Activated CD4-positive, alpha-beta T cell treated with anti-CD3 and anti-CD28 coated beads for 1 hour (primary cell): ENCODE results near the gene HS1BP3.

Source experiments
- DNase-seq: peaks from one replicate; pipeline ENCODE4 v3.0.0-alpha.2; 2020

Gene HS1BP3

DNA sequence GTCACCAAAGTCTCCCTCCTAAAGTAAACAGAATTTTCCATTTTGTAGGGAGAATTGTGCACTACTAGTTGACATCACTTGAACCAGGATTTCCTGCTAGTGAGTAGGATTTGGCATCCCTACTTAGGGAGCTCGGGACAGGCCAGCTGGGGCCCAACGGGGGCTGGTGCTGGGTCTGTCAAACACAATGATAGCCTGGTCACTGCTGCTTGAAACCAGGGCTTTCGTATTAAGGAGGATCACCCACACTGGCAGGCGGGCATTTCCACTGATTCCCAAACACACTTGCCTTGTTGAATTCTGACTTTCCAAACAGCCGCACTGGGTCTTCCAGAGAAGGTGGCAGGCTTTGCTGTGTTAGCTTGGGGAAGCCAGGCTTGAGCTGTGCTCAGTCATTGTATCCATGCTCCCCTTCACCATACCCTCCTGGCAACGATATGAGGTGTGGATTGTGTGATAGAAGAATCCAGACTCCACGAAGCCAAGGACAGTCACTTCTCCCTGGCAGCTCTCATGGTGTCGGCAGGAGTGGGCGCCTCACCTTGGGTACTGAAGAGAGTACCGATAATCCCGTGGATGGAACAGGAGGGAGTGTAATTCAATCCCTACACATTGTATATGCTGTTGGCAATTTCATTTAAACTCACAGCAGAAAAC, 23.5 kb upstream of the HS1BP3 start:
- no peak for DNase-seq

DNA sequence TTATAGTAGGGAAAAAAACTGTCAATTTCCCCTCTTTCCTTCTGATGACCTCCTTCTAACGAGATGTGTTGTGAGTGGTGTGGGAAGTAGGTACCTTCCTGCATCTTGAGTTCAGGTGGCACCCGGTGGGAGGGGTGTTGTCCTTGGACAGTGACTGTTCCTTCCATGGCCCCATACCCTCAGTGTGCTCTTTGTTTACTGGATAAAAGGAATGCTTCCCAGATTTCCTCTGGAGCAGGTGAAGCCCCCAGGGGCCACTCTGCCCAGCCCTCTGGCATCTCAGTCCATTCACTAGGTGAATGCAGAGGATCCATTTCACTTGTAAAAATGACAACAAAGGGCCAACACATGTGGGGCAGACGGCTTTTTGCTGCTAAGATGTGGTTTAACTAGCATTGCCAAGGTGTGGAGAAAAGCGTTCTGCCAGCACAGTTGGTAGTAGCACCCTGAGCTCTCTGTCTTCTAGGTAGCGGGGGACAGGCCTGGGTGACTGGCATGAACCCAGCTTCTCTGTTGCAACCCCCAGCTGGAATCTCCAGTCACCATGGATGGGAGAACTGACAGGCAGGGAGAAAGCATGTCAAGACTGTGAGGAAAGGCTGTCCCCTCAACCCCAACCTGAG, 22.9 kb upstream of the HS1BP3 start:
- DNase-seq, result no peak

DNA sequence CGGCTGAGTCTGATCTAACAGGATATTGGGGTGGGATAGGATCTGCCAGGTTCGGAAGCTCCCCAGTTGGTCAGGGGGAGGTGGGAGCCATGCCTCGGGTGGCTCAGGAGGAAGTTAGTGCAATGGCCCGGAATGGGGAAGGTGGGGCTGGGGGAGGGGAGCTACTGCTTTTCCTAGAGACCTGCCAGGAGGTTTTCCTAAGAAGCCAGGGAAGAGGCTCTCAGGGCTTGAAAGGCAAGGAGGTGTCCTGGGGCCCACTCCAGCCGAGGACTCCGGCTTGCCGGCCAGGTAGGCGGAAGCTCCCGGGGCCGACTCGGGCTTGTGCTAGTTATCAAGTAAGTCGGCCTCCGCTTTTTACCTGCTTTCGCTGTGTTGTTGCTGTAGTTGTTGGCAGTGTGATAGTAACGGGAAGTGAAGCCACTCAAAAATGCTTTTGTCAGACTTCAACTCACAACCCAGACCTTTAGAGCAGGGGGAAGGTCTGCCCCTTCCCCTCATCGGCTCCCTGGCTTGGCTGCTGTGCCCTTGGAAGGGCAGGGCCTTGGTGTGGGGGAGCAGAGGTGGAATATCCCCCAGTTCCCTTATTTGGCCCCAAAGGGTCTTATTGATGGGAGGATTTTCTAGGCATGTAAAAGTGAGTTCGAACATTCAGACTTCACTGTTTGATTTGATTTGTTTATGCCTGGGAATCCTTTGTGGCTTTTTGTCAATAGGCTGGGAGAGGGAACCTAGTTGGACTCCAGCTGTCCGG, 21.5 kb upstream of the HS1BP3 start:
- DNase-seq, result no peak

DNA sequence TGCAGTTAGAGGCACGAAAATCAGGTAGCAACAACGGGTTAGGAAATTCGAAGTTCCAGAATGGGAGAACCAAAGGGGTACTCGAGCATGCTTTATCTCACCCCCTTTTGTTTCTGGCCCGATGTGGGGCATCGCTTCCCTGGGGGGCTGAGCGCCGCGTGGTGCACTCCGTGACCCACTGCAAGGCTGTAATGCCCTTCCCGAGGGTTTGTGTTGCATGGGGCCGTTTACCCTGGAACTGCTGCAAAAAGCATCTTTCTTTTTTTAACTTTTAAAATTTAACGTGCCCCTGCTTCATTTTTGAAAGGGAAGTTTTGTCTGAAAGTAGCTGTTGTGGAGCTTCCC, 20.8 kb upstream of the HS1BP3 start:
- no peak for DNase-seq

DNA sequence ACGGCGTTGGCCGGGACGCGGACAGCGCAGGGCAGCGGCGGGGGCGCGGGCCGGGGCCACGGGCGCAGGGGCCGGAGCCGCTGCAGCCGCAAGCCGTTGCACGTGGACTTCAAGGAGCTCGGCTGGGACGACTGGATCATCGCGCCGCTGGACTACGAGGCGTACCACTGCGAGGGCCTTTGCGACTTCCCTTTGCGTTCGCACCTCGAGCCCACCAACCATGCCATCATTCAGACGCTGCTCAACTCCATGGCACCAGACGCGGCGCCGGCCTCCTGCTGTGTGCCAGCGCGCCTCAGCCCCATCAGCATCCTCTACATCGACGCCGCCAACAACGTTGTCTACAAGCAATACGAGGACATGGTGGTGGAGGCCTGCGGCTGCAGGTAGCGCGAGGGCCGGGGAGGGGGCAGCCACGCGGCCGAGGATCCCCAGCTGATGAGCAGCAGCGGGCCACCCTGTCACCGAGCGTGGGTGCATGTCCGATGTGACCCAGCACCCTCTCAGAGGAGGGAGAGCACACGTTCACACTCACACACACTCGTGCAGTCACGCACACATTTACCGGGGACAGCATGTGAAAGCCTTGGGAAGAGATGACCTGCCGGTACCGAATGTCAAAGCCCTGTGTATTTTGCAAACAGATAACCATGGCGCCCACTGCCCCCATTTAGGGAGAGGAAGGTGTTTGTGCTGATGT, 20.3 kb upstream of the HS1BP3 start:
- DNase-seq, result no peak

DNA sequence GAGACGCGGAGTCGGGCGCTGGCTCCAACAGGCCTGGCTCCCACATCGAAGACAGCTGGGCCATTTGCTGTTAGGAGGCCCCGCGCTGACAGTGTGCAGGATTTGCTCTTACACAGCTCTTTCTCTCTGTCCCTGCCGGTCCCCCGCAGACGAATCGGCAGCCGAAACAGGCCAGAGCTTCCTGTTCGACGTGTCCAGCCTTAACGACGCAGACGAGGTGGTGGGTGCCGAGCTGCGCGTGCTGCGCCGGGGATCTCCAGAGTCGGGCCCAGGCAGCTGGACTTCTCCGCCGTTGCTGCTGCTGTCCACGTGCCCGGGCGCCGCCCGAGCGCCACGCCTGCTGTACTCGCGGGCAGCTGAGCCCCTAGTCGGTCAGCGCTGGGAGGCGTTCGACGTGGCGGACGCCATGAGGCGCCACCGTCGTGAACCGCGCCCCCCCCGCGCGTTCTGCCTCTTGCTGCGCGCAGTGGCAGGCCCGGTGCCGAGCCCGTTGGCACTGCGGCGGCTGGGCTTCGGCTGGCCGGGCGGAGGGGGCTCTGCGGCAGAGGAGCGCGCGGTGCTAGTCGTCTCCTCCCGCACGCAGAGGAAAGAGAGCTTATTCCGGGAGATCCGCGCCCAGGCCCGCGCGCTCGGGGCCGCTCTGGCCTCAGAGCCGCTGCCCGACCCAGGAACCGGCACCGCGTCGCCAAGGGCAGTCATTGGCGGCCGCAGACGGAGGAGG, 19.6 kb upstream of the HS1BP3 start:
- no peak for DNase-seq

DNA sequence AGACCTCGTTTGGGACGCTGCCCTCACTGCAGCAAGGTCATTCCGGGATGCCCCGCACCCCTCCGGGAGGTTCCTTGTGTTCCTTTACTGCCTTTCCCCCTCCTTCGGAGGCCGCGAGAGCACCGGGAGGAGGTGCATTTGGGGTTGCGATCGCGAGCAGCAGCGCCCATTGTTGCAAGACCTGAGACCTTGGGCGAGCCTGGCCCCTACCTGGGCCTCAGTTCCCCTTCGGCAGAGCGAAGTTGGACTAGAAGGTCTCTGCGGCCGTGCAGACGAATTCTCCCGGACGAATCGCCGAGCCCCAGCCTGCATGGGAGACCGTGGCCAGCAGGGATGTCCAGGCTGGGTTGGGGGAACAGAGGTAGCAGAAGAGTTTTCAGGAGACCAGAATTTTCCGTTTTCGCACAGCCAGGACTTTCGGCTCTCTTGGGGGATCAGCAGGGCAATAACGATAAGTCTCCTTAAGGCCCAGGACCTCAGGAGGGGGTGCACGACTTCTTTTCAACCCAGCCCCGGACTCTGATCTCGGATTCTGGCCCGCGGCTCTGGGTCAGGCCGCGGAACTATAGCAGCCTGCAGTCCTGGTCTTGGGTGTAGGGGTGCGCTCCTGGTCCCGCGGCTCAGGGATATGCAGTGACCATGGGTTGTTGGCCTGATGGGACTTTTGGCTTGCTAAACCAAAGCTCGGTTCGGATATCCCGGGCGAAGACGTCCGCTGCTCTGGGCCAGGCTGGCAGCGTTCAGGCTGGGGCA, 18.8 kb upstream of the HS1BP3 start:
- no peak for DNase-seq

DNA sequence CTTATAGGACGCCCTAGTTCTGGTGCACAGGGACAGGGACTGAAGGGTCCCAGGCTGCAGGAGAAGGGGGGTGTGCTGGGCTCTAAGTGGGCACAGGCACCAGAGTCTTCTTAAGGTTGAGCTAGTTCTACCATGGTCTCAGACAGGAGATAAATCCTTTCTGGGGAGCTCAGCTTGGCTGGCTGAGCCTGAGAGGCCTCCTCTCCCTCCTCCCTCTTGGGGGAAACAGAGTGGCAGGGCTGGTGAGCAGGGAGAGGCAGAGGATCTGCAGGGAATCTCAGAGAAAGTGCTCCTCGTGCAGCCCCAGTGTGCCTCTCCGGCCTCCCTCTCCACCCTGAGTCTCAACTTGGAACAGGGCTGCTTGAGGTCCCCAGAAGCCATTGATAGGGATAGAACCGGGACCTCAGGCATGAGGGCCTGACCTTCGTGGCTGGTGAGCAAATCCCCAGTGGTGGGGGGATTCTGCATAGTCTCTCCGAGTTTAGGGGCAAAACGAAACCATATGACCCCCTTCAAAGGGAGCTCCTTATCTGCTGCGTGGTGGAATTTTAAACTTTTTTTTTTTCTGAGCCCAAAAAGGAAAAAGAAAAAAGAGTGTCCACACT, 18.1 kb upstream of the HS1BP3 start:
- no peak for DNase-seq

DNA sequence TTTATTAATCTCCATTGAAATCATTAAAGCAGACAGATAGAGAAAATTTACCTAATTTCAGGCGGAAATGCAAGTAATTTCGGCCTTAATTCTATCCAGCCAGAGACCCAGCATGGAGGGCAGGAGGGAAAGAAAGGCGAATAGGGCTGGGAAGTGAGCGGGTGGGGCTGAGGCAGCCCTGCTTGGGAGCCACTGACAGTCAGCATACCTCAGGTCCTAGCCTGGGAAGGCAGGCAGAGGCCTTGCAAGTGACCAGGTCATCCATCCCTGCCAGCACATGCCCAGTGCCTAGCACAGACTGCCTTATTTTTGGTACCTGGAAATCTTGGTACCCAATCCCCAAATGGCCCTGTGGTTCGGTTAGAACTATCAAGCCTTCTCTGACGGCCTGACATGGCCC, 17.6 kb upstream of the HS1BP3 start:
- DNase-seq, result no peak

DNA sequence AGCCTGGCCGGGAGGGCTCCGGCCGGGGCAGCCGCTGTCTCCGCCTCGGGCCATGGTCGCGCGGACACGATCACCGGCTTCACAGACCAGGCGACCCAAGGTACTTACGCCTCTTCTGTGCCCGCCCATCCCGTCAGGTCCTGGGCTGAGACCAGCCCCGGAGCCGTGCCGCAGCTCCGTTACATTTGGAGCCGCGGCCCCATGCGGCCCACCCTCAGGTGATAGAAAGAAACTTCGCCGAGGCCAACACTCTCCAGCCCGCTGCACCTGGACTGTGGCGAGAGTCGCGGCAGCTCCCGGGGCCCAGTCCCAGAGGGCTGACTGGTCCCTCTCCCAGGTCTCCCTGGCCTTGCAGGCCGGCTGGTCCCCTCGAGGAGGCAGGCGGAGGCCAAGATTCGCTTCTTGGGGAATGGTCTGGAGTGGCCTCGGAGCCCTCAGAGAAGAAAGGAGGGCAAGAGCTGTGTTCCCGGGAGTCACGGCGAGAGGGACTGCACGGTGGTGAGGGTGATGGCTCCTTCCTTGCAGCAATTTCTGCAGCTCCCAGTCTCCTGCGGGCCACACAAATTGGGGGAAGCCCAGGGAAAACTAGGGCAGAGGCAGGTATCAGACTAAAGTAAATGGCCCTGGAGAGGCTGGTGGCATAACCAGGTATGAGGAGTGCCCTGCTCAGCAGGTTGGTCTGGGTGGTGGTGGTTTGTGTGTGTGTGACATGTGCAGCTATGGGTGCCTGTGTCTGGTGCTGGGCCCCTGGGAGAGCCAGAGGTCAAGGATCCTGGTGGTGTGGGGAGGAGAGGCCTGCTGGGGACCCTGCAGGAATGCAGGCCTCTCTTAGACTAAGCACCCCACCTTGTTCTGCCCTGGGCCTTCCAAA, 16.9 kb upstream of the HS1BP3 start:
- DNase-seq, result no peak

DNA sequence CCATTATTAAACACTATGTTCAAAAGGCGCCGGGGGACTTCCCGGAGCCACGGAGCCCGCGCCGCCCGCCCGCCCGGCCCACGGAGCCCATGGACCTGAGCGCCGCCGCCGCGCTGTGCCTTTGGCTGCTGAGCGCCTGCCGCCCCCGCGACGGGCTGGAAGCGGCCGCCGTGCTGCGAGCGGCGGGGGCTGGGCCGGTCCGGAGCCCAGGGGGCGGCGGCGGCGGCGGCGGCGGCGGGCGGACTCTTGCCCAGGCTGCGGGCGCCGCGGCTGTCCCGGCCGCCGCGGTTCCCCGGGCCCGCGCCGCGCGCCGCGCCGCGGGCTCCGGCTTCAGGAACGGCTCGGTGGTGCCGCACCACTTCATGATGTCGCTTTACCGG, 16.2 kb upstream of the HS1BP3 start:
- DNase-seq, result no peak

DNA sequence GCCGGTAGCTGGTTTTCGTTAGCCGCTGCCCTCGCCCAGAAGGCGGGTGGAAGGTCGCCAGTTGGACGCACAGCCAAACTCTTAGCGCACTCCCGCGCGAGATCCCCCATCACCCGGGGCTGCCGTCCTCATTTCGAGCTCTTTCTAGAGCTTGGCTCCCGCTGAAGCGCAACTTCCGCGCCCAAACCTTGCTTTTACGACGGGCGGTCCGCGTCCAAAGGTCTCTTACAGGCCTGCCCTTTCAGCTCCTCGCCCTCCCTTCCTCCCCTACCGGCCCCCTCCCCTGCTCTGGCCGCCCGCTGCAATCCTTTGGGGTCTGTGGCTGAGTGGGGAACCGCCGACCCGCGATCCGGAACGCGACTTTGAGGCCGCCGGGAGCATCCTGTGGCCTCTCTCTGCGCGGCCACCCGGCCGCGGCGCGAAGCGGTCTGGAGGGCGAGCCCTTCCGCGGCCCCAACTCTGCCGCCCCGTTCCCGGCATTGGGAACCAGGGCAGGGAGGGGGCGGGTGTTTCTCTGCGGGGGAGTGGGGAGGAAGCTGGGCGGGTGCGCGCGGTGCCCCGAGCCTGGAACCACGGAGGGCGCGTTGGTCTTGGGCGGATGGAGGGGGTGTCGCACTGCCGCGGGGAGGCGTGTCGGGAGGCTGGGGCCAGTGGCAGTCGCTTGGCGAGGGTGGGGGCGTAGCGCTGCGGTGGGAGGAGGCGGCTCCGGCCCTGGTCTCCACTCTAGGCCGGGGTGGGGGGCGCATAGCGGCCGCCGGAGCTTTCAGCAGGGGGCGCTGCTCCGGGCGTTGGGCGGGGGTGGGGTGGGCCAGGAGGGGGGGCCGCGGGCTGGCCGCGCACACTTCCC, 15.6 kb upstream of the HS1BP3 start, which contains the start of gene GDF7:
Gene GDF7 (plus strand): TSS at position 841 of the 847 bp plus-strand sequence. CDS start 96 bp downstream, outside the sequence.
- no peak for DNase-seq

DNA sequence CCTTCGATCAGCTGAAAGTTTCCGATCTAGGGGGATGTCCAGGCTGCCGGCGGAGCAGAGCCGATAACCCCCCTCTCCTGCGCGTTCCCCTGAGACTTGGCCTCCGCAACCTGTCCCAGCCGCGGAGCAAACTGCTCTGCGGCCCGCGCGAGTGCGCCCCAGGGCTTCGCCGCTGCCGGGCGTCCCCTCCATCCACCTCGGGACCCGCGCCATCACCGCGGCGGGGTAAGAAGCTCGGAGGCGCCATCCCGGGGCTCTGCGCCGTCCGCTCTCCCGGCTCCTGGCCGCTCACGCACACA, 15.1 kb upstream of the HS1BP3 start:
- DNase-seq, result no peak

DNA sequence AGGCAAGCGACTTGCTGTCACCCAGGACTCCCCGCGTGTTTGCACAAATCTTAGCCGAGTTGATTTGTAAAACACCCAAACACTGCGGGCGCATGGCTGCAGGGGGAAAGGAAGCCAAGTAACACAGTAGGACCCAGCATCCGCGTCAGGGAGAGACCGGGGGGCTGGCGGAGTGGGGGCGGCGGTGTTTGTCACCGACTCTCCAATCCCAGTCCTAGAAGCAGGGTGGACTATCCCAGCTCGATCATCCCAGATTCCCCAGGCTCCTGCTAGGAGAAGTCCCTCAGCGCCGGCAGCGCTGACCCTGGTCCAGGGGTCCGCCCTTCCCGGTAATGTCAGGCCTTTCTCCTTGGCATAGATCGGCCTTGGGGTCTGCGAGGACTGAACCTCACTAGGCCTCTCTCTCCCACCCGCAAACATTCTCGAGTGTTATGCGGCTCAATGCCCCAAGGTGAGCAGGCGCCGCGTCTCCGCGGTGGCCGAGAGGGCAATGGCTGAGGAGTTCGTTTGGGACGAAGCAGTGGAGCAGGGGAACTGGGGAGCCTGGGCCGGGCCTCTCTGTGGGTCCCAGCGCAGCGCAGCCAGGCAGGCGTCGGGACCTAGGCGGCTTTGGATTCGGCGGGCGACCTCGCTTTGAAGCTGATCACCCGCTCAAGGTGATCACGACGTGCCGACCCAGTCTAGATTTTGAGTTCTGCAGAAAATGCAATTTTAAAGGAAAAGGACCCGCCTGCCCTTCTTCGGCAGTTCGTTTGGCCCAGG, 14.5 kb upstream of the HS1BP3 start:
- DNase-seq, result no peak

DNA sequence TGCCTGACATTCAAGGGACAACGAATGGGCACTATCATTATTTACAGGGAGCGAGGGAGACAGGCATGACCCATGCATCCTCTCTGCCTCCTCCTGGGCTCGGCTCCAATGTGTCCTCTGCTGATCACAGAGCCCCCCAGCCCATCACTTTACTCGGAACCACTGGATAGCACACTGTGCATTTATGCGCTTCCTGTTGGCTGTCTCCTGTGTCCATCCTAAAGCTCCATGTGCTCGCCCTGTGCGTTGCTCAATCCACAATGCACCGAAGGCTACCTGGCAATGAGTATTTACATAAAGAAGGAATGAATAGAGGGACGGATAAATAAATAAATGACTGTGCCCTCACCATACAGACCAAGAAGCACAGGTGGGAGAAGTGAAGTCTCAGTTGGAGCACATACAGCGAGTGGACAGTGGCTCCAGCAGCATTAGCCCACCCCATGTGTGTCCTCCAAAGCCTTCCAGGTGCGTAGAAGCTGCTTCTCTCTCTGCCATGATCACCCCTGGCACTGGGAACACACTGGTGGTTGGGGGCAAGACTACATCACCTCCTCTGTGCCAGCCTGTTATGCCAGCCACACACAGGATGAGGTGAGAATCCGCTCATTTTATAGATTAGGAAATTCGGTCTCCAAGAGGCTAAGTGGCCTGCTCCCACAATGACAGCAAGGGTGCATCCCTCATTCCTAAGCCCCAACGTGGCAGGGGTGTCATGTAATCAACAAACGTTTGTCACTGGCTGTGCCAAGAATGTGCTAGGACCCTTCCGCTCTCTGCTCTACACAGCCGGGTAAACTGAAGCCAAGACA, 13.7 kb upstream of the HS1BP3 start:
- DNase-seq, result no peak

DNA sequence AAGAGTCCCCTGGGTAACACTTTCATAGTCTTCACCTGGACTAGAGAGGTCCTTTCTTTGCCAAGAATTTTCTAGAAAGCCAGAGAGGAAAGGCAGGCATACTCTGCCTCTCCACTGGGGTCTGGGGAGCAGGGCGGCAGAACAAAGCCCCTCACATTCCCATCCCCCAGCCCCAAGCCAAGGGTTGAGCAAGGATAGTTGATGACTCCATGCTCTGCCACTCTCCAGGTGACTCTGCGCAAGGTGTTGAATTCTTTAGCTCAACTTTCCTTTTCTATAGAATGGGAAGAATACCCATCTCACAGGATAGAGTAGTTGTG, 13.1 kb upstream of the HS1BP3 start:
- no peak for DNase-seq

DNA sequence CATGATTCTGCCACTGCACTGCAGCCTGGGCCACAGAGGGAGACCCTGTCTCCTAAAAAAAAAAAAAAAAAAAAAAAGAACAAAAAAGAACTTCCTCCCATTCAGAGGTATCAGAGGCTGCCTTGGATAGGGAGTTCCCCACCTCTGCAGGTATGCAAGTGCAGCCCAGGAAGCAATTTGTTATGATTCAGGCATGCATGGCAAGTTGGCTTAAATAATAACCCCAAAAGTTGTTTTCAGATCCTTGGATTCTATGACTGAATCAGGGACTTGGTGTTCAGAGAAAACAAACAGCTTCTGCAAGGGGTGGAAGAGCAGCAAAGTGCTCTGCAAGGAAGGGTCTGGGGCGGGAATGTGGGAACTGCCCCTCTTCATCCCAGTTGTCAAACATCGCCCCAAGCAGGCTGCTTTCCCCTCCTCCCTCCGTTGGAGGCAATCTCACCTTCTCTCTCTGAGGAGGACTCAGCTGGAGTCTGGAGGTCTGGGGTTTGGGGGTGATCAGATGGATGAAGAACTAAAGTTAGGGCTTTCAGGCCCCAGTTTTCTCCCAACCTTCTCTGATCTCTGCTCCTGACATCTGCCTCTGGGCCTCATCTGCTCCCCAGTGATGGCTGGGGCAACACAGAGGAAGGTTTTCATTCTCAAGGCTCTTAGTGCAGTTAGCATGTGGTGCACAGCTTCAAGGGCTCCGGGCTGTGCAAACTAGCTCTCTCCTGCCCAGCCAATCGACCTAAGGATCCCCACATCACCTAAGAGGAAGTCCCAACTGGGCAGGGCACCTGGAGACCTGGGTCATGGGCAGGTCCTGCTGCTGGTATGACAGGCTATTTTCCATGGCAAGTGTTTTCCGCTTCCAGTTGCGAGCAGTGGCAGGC, 12.5 kb upstream of the HS1BP3 start:
- no peak for DNase-seq
